Jurkat, Clone E6-1 (cell line): ENCODE measurements around the gene POMT1.
"Not testable (repeated sequence)": the region's sequence is repeated elsewhere in the genome, so short reads cannot be mapped to it uniquely, and the experiment has no call there.

Source experiments
- DNase-seq: peaks from one replicate; pipeline ENCODE4 v3.0.0-alpha.2; 2011; ENCODE audit warnings: low read depth, low spot score
- H3K4me3 ChIP-seq: 2 replicates; pipeline ENCODE4 v1.5.1; 2011; ENCODE audit warnings: mild to moderate bottlenecking, low read length, control low read depth, moderate library complexity

POMT1 gene

GRCh38 chr9:131539223-131539923, 36.7 kb downstream of the POMT1 start:
- DNase-seq, result peak; percentile 66

GRCh38 chr9:131543141-131543540, 40.4 kb downstream of the POMT1 start:
- no peak for DNase-seq
- no peak overlapping the region for H3K4me3 ChIP-seq

More at GRCh38 chr9:131539223-131539923, 36.7 kb downstream of the POMT1 start:
- H3K4me3 ChIP-seq, result no peak overlapping the region

GRCh38 chr9:131545003-131545785, 42.5 kb downstream of the POMT1 start, which contains the start of gene PRRT1B:
Gene PRRT1B (plus strand): TSS chr9:131545523. CDS start chr9:131545616, 93 bp downstream.
- no peak for DNase-seq
- no peak within 1 kb of the TSS for H3K4me3 ChIP-seq

- DNase-seq, result no peak
- no peak overlapping the region for H3K4me3 ChIP-seq
Observed at GRCh38 chr9:131545786-131546335, 43.1 kb downstream of the POMT1 start.

GRCh38 chr9:131546336-131547084, 43.8 kb downstream of the POMT1 start:
- DNase-seq, result no peak

GRCh38 chr9:131549186-131549585, 46.5 kb downstream of the POMT1 start:
- not testable (repeated sequence) for H3K4me3 ChIP-seq, DNase-seq

More at GRCh38 chr9:131546336-131547084, 43.8 kb downstream of the POMT1 start:
- H3K4me3 ChIP-seq, result no peak overlapping the region

GRCh38 chr9:131550465-131550864, 47.7 kb downstream of the POMT1 start:
- H3K4me3 ChIP-seq, DNase-seq: not testable (repeated sequence)

- H3K4me3 ChIP-seq, result no peak overlapping the region
- no peak for DNase-seq
Observed at GRCh38 chr9:131552030-131552429, 49.3 kb downstream of the POMT1 start.

GRCh38 chr9:131554087-131554842, 51.5 kb downstream of the POMT1 start:
- peak; percentile 51 for DNase-seq
- H3K4me3 ChIP-seq, result no peak overlapping the region

- DNase-seq, result no peak
- no peak overlapping the region for H3K4me3 ChIP-seq
Observed at GRCh38 chr9:131554843-131555351, 52.2 kb downstream of the POMT1 start.

- no peak overlapping the region for H3K4me3 ChIP-seq
- no peak for DNase-seq
Observed at GRCh38 chr9:131555841-131556673, 53.3 kb downstream of the POMT1 start.

GRCh38 chr9:131557855-131558548, 55.3 kb downstream of the POMT1 start:
- no peak for DNase-seq
- H3K4me3 ChIP-seq, result no peak overlapping the region

- peak; percentile 32 for DNase-seq
- no peak overlapping the region for H3K4me3 ChIP-seq
Observed at GRCh38 chr9:131559421-131560000, 56.8 kb downstream of the POMT1 start.

GRCh38 chr9:131562032-131562959, 59.6 kb downstream of the POMT1 start:
- H3K4me3 ChIP-seq, result no peak overlapping the region
- DNase-seq, result no peak

GRCh38 chr9:131565369-131565768, 62.7 kb downstream of the POMT1 start:
- DNase-seq, result no peak
- H3K4me3 ChIP-seq, result no peak overlapping the region

GRCh38 chr9:131566158-131566557, 63.4 kb downstream of the POMT1 start:
- no peak overlapping the region for H3K4me3 ChIP-seq
- DNase-seq, result no peak
